Loucy (cell line): ENCODE results near the gene FOXB1.

Source experiments
- EZH2phosphoT487 ChIP-seq: fragments of 200-600 bp; IDR thresholded peaks from 2 replicates; pipeline ENCODE4 v1.6.1; 2018; ENCODE audit warnings: antibody characterized with exemption, mild to moderate bottlenecking, moderate library complexity, borderline replicate concordance
- TF ChIP-seq, protein P1 (sequence below): fragments of 200-600 bp; sonication (generic); conservative IDR thresholded peaks from 2 replicates; pipeline ENCODE4 v1.5.1; 2014; ENCODE audit warnings: mild to moderate bottlenecking, antibody characterized with exemption, low read length

- TF ChIP-seq, protein P1, sequence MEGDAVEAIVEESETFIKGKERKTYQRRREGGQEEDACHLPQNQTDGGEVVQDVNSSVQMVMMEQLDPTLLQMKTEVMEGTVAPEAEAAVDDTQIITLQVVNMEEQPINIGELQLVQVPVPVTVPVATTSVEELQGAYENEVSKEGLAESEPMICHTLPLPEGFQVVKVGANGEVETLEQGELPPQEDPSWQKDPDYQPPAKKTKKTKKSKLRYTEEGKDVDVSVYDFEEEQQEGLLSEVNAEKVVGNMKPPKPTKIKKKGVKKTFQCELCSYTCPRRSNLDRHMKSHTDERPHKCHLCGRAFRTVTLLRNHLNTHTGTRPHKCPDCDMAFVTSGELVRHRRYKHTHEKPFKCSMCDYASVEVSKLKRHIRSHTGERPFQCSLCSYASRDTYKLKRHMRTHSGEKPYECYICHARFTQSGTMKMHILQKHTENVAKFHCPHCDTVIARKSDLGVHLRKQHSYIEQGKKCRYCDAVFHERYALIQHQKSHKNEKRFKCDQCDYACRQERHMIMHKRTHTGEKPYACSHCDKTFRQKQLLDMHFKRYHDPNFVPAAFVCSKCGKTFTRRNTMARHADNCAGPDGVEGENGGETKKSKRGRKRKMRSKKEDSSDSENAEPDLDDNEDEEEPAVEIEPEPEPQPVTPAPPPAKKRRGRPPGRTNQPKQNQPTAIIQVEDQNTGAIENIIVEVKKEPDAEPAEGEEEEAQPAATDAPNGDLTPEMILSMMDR = no peak
- TF ChIP-seq EZH2phosphoT487 = no peak
Measured at GRCh38 chr15:60004846-60005351, 788 bp downstream of the FOXB1 start.
